Measurements from ENCODE around the gene ENPP4. TPM values are rescaled to one million over a fixed set of nuclear protein-coding genes. Genes with fewer than 3 reads are reported as not detected.

Gene ENPP4
- total RNA-seq, 3 donors from 2014 or later, result 18.5 to 24.2 (median 23.2) TPM

GRCh38 chr6:46103441-46104115 lies 26.2 kb upstream of the ENPP4 start:
- DNase-seq (no peak), ATAC-seq (no peak)
- no peaks in the 10 kb centered on the region for H3K36me3 ChIP-seq (ENCODE audit: low read depth)
- no peak overlapping the region for H3K4me3 ChIP-seq
- no peak for TF ChIP-seq CTCF (IDR thresholded peaks at IDR 0.05)
- H3K9me3 ChIP-seq, result no peaks in the 10 kb centered on the region
- H3K4me1 ChIP-seq (ENCODE audit: low read depth), result peaks cover 6% of the 10 kb centered on the region
- intact Hi-C loops (cut with DNase I, micrococcal nuclease), result no loop called here

DNA sequence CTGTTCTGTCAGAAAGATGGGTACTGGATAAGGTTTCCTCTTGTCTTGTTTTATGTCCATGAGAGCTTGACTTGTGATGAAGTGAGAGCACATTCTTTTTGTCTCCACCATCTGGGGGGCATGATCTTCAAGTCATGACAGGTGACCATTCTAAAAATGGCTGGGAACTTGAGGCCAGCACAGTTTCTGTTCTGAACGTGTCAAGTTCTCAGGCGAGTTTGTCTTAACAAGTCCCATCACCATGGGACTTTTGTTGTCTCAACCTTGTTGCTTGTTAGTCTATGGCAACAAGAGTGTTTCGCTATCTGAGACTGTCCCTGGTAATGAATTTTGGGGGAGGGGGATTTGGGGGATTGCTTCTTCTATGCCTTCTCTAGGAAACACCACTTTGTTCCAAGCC lies 25.6 kb upstream of the ENPP4 start:
- no peak for TF ChIP-seq CTCF (IDR thresholded peaks at IDR 0.05)
- H3K4me1 ChIP-seq (ENCODE audit: low read depth), result peaks cover 3% of the 10 kb centered on the region
- ATAC-seq, result no peak
- no peaks in the 10 kb centered on the region for H3K36me3 ChIP-seq (ENCODE audit: low read depth)
- no peaks in the 10 kb centered on the region for H3K9me3 ChIP-seq
- intact Hi-C loops (cut with DNase I, micrococcal nuclease), result no loop called here
- H3K4me3 ChIP-seq, result no peak overlapping the region
- no peak for DNase-seq

GRCh38 chr6:46105568-46105967 lies 24.2 kb upstream of the ENPP4 start:
- no peak for ATAC-seq
- TF ChIP-seq CTCF (IDR thresholded peaks at IDR 0.05), result no peak

DNA sequence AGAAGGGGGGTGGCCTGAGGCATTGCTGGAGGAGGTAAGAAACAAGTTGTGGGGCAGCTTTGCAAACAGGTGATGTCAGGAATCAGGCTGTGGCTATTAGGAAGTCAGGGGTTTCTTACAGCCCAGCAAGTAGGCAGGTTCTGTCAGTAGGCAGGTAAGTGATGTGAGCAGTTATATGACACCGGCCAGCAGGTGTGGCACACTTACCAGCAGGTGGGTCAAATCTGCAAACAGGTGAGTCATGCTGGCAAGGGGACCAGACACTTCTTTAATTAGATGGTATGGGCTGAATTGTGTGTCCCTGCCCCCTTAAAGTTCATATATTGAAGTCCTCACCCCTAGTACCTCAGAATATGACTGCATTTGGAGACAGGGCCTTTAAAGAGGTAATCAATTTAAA lies 16.4 kb upstream of the ENPP4 start:
- peaks cover 9% of the 10 kb centered on the region for H3K4me1 ChIP-seq (ENCODE audit: low read depth)
- intact Hi-C loops (cut with DNase I, micrococcal nuclease), result no loop called here
- DNase-seq (peak; percentile 57 to 72 (median 60)), ATAC-seq (peak; percentile 99)
- no peak overlapping the region for H3K4me3 ChIP-seq
- no peaks in the 10 kb centered on the region for H3K36me3 ChIP-seq (ENCODE audit: low read depth)
- TF ChIP-seq CTCF (IDR thresholded peaks at IDR 0.05), result no peak
- H3K9me3 ChIP-seq, result no peaks in the 10 kb centered on the region

More at GRCh38 chr6:46105568-46105967, 24.2 kb upstream of the ENPP4 start:
- H3K36me3 ChIP-seq (ENCODE audit: low read depth), result no peaks in the 10 kb centered on the region
- no peak overlapping the region for H3K4me3 ChIP-seq
- no peak for DNase-seq
- no peaks in the 10 kb centered on the region for H3K4me1 ChIP-seq (ENCODE audit: low read depth)
- H3K9me3 ChIP-seq, result no peaks in the 10 kb centered on the region
- intact Hi-C loops (cut with DNase I, micrococcal nuclease), result no loop called here

GRCh38 chr6:46115634-46116033 lies 14.2 kb upstream of the ENPP4 start:
- intact Hi-C loops (cut with DNase I, micrococcal nuclease), result no loop called here
- no peak for ATAC-seq
- DNase-seq, result no peak
- no peaks in the 10 kb centered on the region for H3K9me3 ChIP-seq
- peaks cover 9% of the 10 kb centered on the region for H3K4me1 ChIP-seq (ENCODE audit: low read depth)
- no peak for TF ChIP-seq CTCF (IDR thresholded peaks at IDR 0.05)
- no peaks in the 10 kb centered on the region for H3K36me3 ChIP-seq (ENCODE audit: low read depth)
- H3K4me3 ChIP-seq, result no peak overlapping the region

GRCh38 chr6:46116289-46116688 lies 13.5 kb upstream of the ENPP4 start:
- no peaks in the 10 kb centered on the region for H3K36me3 ChIP-seq (ENCODE audit: low read depth)
- no peaks in the 10 kb centered on the region for H3K9me3 ChIP-seq
- H3K4me3 ChIP-seq, result no peak overlapping the region
- ATAC-seq (no peak), DNase-seq (no peak)
- intact Hi-C loops (cut with DNase I, micrococcal nuclease), result no loop called here
- H3K4me1 ChIP-seq (ENCODE audit: low read depth), result peaks cover 9% of the 10 kb centered on the region
- TF ChIP-seq CTCF (IDR thresholded peaks at IDR 0.05), result no peak
